ENCODE data around the gene FOXK1.

Gene FOXK1

DNA sequence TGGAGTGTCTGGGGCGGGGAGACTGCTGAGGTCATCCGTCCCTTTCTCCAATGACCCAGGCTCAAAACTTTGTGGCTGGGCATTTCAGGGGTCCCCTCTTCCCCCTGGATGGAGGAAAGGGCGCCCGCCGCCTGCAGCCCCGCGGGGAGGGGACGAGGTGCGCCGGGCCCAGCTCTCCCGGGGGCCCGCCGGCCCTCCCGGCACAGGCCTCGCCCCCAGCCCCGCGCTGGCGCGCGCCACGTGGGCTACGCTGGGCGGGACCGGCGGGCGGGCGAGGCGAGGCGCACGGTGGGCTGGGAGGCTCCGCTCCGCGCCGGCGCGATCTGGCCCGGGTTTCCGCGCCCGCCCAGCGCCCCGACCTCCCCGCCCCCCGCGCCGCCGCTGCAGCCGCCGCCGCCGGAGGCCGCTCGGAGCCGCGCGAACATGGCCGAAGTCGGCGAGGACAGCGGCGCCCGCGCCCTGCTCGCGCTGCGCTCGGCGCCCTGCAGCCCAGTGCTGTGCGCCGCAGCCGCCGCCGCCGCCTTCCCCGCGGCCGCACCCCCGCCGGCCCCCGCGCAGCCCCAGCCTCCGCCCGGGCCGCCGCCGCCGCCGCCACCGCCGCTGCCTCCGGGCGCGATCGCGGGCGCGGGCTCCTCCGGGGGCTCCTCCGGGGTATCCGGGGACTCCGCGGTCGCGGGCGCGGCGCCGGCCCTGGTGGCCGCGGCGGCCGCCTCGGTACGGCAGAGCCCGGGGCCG is at the start of gene FOXK1:
Gene FOXK1 (plus strand): TSS at position 410 of the 735 bp plus-strand sequence. CDS start 14 bp downstream, at position 424.
- TF ChIP-seq, protein P1, sequence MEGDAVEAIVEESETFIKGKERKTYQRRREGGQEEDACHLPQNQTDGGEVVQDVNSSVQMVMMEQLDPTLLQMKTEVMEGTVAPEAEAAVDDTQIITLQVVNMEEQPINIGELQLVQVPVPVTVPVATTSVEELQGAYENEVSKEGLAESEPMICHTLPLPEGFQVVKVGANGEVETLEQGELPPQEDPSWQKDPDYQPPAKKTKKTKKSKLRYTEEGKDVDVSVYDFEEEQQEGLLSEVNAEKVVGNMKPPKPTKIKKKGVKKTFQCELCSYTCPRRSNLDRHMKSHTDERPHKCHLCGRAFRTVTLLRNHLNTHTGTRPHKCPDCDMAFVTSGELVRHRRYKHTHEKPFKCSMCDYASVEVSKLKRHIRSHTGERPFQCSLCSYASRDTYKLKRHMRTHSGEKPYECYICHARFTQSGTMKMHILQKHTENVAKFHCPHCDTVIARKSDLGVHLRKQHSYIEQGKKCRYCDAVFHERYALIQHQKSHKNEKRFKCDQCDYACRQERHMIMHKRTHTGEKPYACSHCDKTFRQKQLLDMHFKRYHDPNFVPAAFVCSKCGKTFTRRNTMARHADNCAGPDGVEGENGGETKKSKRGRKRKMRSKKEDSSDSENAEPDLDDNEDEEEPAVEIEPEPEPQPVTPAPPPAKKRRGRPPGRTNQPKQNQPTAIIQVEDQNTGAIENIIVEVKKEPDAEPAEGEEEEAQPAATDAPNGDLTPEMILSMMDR (IDR thresholded peaks at IDR 0.05; ENCODE audit: low read length, missing control alignments), result no peak
- H3K4me3 ChIP-seq (replicated peaks; ENCODE audit: low read depth, low read length), result peak within 1 kb of the TSS; percentile 86
- DNase-seq (ENCODE audit: low read depth), result peak; percentile 74

DNA sequence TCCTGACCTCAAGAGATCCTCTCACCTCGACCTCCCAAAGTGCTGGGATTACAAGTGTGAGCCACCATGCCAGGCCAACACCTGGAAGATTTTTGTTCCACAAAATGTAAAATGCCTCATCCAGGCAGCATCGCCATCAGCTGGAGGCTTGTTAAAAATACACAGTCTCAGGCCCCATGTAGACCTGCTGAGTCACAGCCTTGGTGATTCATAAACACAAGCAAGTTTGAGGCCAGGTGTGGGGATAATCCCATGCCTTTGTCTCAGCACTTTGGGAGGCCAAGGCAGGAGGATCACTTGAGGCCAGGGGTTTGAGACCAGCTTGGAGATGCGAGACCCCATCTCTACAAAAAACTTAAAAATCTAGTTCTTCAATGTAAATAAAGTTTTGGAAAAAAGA is 49.1 kb upstream of the FOXK1 start:
- DNase-seq (ENCODE audit: low read depth), result peak; percentile 53
- no peak overlapping the region for H3K4me3 ChIP-seq (replicated peaks; ENCODE audit: low read depth, low read length)
- TF ChIP-seq, protein P1 (IDR thresholded peaks at IDR 0.05; ENCODE audit: low read length, missing control alignments), result no peak

- TF ChIP-seq, protein P1 (IDR thresholded peaks at IDR 0.05; ENCODE audit: low read length, missing control alignments), result no peak
- DNase-seq (ENCODE audit: low read depth), result peak; percentile 44
- H3K4me3 ChIP-seq (replicated peaks; ENCODE audit: low read depth, low read length), result no peak overlapping the region
Observed at GRCh38 chr7:4634166-4634565, 47.9 kb upstream of the FOXK1 start.

- no peak for DNase-seq (ENCODE audit: low read depth)
- TF ChIP-seq, protein P1 (IDR thresholded peaks at IDR 0.05; ENCODE audit: low read length, missing control alignments), result no peak
- H3K4me3 ChIP-seq (replicated peaks; ENCODE audit: low read depth, low read length), result no peak overlapping the region
Observed at GRCh38 chr7:4638781-4639575, 43.1 kb upstream of the FOXK1 start.

DNA sequence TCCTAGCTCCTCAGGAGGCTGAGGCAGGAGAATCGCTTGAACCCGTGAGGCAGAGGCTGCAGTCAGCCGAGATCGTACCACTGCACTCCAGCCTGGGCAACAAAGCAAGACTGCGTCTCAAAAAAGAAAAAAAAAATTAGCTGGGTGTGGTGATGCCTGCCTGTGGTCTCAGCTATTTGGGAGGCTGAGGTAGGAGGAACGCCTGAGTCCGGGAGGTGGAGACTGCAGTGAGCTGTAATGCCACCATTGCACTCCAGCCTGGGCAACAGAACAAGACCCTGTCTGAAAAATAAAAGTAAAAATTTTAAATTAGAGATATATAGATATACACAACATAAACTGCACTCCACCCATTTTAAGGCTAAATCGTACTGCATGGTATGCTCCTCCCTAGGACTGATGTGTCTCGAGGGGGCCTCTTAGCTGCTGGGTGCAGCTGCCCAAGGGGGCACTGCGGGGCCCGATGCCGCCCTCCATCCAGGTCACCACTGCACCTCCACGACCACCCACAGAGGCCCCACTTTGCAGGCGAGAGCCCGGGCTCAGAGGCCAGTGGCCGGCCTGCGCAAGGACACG is 40.9 kb upstream of the FOXK1 start:
- no peak for DNase-seq (ENCODE audit: low read depth)
- H3K4me3 ChIP-seq (replicated peaks; ENCODE audit: low read depth, low read length), result peak overlapping the region; percentile 55
- TF ChIP-seq, protein P1 (IDR thresholded peaks at IDR 0.05; ENCODE audit: low read length, missing control alignments), result no peak

DNA sequence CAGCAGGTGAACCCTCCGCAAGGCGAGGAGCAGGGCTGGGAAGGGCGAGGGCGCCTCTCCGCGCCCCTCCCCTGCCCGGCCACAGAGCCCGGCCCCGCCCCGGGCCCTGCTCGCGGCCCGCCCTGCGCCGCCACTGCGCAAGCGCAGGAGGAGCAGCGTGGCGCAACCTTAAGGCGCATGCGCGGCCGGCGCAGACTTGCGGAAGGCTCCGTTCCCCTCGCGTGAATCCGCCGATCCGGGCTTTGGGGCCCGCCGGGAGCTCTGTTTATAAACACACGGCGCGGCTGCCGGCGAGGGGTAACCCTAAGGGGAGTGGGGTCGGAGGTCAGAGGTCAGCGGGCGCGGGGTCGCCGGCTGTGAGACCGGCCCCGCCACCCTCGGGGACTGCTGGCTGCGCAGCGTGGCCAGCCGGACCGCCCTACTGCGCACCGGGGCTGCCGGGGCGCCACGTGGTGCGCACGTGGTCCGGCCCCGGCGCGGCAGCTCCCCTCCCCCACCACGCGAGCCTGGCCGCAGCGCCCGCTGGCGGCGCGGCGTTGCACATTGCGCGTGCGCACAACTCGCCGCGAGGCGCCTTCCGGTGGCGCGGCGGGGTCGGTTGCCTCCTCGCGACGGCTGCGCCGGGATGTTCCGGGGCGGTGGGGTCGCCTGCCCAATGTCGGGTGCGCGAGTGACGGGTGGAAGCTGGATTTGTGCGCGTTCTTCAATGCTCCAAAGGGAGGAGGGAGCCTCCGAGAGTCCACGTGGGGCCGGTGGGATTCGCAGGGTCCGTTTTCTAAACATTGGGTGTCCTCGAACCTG is 40.2 kb upstream of the FOXK1 start:
- peak overlapping the region; percentile 72 for H3K4me3 ChIP-seq (replicated peaks; ENCODE audit: low read depth, low read length)
- peak; percentile 96 for DNase-seq (ENCODE audit: low read depth)
- TF ChIP-seq, protein P1 (IDR thresholded peaks at IDR 0.05; ENCODE audit: low read length, missing control alignments), result peak; percentile 9

Measured in fibroblast of pulmonary artery (primary cell).